ENCODE measurements around the gene TPRA1. TPM values are rescaled to one million over a fixed set of nuclear protein-coding genes. Genes with fewer than 3 reads are reported as not detected.
A peak's percentile ranks its signal among the peaks of the same experiment; 100 is the strongest.

The TPRA1 gene
- total and polyA plus RNA-seq, 12 donors, result 13.5 to 65.6 (median 46.4) TPM

DNA sequence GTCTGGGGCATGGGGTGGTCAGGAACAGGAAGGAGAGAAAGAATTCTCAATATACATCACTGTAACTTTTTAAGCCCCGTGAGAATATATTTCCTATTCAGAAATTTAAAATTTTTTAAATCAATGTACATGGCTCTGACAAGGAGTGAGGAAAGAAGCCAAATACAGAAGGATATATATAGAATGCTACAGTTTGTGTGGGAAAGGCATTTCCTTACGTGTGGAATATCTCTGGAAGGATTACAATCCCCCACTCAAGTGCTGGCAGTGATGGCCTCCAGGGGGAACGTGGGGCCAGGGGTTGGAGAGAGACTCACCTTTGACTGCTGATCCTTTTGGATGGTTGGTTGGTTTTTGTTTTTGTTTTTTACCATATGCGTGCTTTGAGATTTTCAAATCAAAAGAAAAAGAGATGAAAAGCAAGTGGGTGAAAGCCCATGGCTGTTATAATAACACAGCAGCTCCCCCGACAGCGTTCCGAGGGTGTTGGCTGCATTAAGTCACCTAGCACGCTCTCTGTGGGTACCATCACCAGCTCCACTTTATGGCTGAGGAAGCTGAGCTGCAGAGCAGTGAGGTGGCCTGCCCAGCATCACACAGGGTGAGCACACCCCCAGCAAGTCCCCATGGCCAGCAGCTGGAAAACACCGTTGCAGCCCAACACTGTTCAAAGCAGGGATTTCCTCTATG lies 39.9 kb downstream of the TPRA1 start:
- intact Hi-C loops (cut with DNase I), result no loop called here
- H3K27me3 ChIP-seq, result no peaks in the 10 kb centered on the region

DNA sequence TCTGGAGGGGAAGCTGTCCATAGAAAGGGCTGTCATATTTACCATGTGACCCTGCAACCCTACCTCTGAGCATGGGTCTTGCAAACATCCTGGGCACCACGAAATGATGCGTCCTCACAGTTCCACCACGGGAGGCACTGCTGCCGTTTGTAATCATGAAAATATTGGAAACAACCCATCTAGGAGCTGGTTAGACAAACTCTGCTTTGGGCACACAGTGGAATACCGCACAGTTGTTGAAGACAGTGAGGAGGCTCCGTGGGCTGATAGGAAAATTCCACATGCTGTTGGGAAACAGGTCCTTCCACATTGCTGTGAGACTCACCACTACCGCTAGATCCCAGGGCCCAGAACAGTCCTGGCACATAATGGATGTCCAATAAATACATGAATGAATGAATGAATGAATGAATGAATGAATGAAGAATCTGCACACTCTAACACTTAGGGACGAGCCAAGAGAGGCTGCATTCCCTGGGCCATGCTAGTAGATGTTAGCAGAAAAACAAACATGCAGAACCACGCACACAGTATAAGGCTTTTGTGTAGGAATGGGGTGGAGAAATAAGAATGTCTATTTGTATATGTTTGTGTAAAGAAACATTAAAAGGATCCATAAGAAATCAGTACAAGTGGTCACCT lies 40.6 kb downstream of the TPRA1 start:
- WGBS, 4 donors, result 75 to 87% (median 83%) methylated on average over 5 to 9 of the region's 9 CpGs
- TF ChIP-seq, protein P1, sequence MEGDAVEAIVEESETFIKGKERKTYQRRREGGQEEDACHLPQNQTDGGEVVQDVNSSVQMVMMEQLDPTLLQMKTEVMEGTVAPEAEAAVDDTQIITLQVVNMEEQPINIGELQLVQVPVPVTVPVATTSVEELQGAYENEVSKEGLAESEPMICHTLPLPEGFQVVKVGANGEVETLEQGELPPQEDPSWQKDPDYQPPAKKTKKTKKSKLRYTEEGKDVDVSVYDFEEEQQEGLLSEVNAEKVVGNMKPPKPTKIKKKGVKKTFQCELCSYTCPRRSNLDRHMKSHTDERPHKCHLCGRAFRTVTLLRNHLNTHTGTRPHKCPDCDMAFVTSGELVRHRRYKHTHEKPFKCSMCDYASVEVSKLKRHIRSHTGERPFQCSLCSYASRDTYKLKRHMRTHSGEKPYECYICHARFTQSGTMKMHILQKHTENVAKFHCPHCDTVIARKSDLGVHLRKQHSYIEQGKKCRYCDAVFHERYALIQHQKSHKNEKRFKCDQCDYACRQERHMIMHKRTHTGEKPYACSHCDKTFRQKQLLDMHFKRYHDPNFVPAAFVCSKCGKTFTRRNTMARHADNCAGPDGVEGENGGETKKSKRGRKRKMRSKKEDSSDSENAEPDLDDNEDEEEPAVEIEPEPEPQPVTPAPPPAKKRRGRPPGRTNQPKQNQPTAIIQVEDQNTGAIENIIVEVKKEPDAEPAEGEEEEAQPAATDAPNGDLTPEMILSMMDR (IDR thresholded peaks at IDR 0.05), result no peak
- TF ChIP-seq POLR2A (IDR thresholded peaks at IDR 0.05), result no peak
- H3K27ac ChIP-seq, result no peak overlapping the region
- no peaks in the 10 kb centered on the region for H3K36me3 ChIP-seq (replicated peaks in 1 of 2)
- intact Hi-C loops (cut with DNase I), result loop anchor here (5.0 to 10.0 kb wide), 3 partner anchors 798 to 1025 kb away; partner anchors contain the start of gene CHST13 (in 1 of the 2)
- no peaks in the 10 kb centered on the region for H3K9me3 ChIP-seq (replicated peaks in 1 of 3)
- H3K27me3 ChIP-seq, result no peaks in the 10 kb centered on the region
- no peak for DNase-seq
- H3K4me3 ChIP-seq, result no peak overlapping the region
- peaks cover 4 to 11% of the 10 kb centered on the region in 2 donors for H3K4me1 ChIP-seq (replicated peaks in 1 of 2)

More for the DNA sequence above, 39.9 kb downstream of the TPRA1 start:
- peaks cover 4 to 11% of the 10 kb centered on the region in 2 donors for H3K4me1 ChIP-seq (replicated peaks in 1 of 2)
- no peak for TF ChIP-seq POLR2A (IDR thresholded peaks at IDR 0.05)
- TF ChIP-seq, protein P1 (IDR thresholded peaks at IDR 0.05), result no peak
- 81 to 87% (median 86%) methylated on average over 8 to 9 of the region's 9 CpGs for WGBS, 4 donors
- DNase-seq, result no peak
- no peaks in the 10 kb centered on the region for H3K9me3 ChIP-seq (replicated peaks in 1 of 3)
- H3K27ac ChIP-seq, result no peak overlapping the region
- no peak overlapping the region for H3K4me3 ChIP-seq
- H3K36me3 ChIP-seq (replicated peaks in 1 of 2), result no peaks in the 10 kb centered on the region

DNA sequence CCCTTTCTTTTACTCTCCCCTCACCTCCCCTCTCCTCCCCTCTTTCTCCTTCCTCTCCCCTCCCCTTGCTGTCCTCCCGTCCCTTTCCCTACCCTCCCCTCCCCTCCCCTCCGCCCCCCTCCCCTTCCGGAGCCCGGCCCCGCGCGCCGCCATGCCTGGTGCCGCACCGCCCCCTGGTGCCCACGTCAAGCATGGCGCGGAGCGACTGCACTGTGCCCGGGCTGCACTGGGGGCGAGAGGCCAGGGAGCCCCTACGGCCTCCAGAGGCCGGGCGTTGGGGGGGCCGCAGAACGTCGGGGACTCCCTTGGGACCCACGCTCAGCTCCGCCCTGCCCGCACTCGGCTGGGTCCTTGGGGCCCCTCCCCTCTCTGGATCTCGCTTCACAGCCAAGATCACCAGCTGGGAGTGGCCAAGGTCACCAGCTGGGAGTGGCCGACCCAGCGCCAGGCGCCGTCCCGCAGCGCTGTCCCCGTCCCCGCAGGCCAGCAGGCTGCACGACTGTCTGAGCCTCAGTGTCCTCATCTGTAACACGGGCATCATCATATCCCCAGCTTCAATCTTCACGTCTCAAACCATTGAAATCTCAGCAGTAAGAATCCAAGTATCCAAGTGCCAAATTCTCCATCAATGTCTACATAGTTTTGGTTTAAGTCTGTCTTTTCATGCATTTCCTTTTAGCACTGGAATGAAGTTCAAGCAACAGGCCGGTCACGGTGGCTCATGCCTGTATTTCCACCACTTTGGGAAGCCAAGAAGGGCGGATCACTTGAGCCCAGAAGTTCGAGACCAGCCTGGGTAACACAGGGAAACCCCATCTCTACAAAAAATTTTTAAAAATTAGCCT lies 42.5 kb downstream of the TPRA1 start:
- intact Hi-C loops (cut with DNase I), result loop anchor here (5.0 to 10.0 kb wide), 3 partner anchors 796 to 1023 kb away; partner anchors contain the start of gene CHST13 (in 1 of the 2)
- Histone ChIP-seq H3K27me3 (no peaks in the 10 kb centered on the region), H3K4me1 (replicated peaks in 1 of 2) (peaks cover 4 to 11% of the 10 kb centered on the region in 2 donors), H3K9me3 (replicated peaks in 1 of 3) (no peaks in the 10 kb centered on the region), H3K4me3 (peak overlapping the region in 2 of 4 donors; percentile 49 to 67), H3K27ac (peak overlapping the region in 1 of 5 donors; percentile 45), H3K36me3 (replicated peaks in 1 of 2) (no peaks in the 10 kb centered on the region)
- WGBS, 4 donors, result 6 to 17% (median 11%) methylated on average over 15 to 42 of the region's 42 CpGs
- TF ChIP-seq, protein P1 (IDR thresholded peaks at IDR 0.05), result peak; percentile 43 to 75 (median 59)
- TF ChIP-seq POLR2A (IDR thresholded peaks at IDR 0.05), result no peak
- peak; percentile 65 to 83 (median 76) for DNase-seq

All from adrenal gland (tissue), 12 donors.